K562 (cell line): Measurements from ENCODE around the gene TNFSF9.

Source experiments
- BHLHE40 ChIP-seq: IDR thresholded peaks from 2 replicates; pipeline ENCODE4 v1.6.1; 2011; ENCODE audit warnings: low read length, improper control_type of control experiment
- EZH2 ChIP-seq: IDR thresholded peaks from 2 replicates; pipeline ENCODE4 v1.6.1; 2012; ENCODE audit warnings: low read depth, mild to moderate bottlenecking, inconsistent platforms, low read length, borderline replicate concordance
- NR2C2 ChIP-seq, 2 experiments: fragments of 200-800 bp in 1 of 2; sonication (Bioruptor generic) in 1 of 2; sonication (generic) in 1 of 2; formaldehyde crosslinking in 1 of 2; IDR thresholded peaks; 2 replicates each; pipeline versions ENCODE4 v1.6.1 to v1.8.0; 2016 to 2022; ENCODE audit warnings: mild to moderate bottlenecking in 1 of 2, missing compliant biosample characterization in 1 of 2, missing genetic modification characterization in 1 of 2, missing genetic modification reagents in 1 of 2
- STAT5B ChIP-seq: fragments of 250-450 bp; sonication (Bioruptor Pico); IDR thresholded peaks from 2 replicates; pipeline ENCODE4 v1.8.0; 2021; ENCODE audit warnings: mild to moderate bottlenecking, inconsistent platforms
- ZNF146 ChIP-seq: IDR thresholded peaks from one replicate; pipeline ENCODE4 v1.6.1; 2018; ENCODE audit warnings: missing compliant biosample characterization; ENCODE audit not compliant: unreplicated experiment
- ZNF274 ChIP-seq: IDR thresholded peaks from 2 replicates; pipeline ENCODE4 v1.6.1; 2011; ENCODE audit warnings: low read depth, mild to moderate bottlenecking, low read length, moderate library complexity, borderline replicate concordance
- TF ChIP-seq, protein P1 (sequence below), 3 experiments: IDR thresholded peaks in 2 of 3; conservative IDR thresholded peaks in 1 of 3; 2 replicates each; pipeline ENCODE4 v1.5.1; 2011 to 2012; ENCODE audit warnings: low read length in 3 of 3, mild to moderate bottlenecking in 3 of 3, control low read depth in 2 of 3, improper control_type of control experiment in 1 of 3, inconsistent platforms in 1 of 3, low read depth in 1 of 3, mixed read lengths in 1 of 3, moderate library complexity in 1 of 3; ENCODE audit not compliant: insufficient read depth in 2 of 3
- TF ChIP-seq, protein P2 (sequence below): sonication (generic); formaldehyde crosslinking; IDR thresholded peaks from 2 replicates; pipeline ENCODE4 v1.8.0; 2022; ENCODE audit warnings: mild to moderate bottlenecking, missing genetic modification reagents

DNA sequence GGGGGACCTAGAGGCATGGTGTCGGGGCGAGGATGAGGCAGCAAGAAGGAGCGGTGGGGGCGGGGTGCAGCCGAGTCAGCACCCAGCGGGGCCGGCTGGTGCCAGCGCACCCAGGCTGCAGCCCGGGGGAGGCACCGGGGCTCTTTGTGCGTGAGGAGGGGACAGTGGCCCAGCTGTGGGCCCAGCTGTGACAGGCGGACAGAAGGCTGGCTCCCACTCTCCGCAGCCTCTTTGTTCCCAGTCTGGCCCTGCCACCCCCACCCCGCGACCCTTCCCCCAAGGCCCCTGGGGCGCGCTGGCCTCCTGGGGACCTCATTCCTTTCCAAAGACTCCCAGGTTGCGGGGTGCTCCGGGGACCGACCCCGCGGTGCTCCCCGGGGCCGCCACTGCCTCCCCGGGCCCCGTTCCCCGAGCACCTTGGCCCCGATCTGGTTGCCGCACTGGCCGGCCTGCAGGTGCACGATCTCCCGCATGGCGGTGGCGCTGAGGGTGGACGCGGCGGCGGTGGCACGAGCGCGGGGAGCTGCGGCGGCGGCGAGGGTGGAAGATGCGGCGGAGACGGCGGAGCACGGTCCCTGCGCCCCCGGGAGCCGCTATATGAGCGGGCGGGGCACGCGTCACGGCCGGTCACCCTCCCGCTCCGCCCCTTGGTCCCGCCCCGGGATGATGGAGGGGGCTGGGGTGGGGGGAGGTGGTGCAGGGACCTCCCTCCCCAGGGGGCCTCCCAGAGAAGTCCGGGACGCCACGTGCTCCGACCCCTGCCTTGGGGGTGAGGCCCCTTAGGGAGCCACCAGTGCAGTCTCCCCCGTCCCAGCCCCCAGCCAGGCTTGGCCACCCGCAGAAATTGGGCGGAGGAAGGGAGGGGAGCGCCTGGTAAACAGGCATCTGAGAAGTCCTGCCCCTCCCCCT, 28.8 kb upstream of the TNFSF9 start, which contains the start of gene TUBB4A:
- no peak for TF ChIP-seq ZNF274
- TF ChIP-seq BHLHE40, result no peak
- no peak for TF ChIP-seq EZH2
- no peak for TF ChIP-seq ZNF146 (CRISPR knock-in tag)
- TF ChIP-seq, protein P1, sequence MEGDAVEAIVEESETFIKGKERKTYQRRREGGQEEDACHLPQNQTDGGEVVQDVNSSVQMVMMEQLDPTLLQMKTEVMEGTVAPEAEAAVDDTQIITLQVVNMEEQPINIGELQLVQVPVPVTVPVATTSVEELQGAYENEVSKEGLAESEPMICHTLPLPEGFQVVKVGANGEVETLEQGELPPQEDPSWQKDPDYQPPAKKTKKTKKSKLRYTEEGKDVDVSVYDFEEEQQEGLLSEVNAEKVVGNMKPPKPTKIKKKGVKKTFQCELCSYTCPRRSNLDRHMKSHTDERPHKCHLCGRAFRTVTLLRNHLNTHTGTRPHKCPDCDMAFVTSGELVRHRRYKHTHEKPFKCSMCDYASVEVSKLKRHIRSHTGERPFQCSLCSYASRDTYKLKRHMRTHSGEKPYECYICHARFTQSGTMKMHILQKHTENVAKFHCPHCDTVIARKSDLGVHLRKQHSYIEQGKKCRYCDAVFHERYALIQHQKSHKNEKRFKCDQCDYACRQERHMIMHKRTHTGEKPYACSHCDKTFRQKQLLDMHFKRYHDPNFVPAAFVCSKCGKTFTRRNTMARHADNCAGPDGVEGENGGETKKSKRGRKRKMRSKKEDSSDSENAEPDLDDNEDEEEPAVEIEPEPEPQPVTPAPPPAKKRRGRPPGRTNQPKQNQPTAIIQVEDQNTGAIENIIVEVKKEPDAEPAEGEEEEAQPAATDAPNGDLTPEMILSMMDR (IDR thresholded peaks at IDR 0.05 in 2 of 3, conservative IDR thresholded peaks at IDR 0.05 in 1 of 3; ENCODE audit: insufficient read depth in 2 of 3, low read depth in 1 of 3, low read length in 3 of 3), result no peak
- TF ChIP-seq STAT5B (CRISPR knock-in tag), result no peak
- TF ChIP-seq, protein P2, sequence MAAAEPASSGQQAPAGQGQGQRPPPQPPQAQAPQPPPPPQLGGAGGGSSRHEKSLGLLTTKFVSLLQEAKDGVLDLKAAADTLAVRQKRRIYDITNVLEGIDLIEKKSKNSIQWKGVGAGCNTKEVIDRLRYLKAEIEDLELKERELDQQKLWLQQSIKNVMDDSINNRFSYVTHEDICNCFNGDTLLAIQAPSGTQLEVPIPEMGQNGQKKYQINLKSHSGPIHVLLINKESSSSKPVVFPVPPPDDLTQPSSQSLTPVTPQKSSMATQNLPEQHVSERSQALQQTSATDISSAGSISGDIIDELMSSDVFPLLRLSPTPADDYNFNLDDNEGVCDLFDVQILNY, result no peak
- no peak for TF ChIP-seq NR2C2 (CRISPR knock-in tag; IDR thresholded peaks at IDR 0.05)
- no peak for TF ChIP-seq NR2C2 (tag; IDR thresholded peaks at IDR 0.05)
